Body of pancreas (tissue), 4 donors: Measurements from ENCODE around the gene CNTNAP2. TPM values are rescaled to one million over a fixed set of nuclear protein-coding genes. Genes with fewer than 3 reads are reported as not detected.

Experiments used
- ATAC-seq: fragments of 150-250 bp; one replicate; pipeline ENCODE4 v1.9.1; 2016
- DNase-seq, 4 donors: peaks; one replicate each; pipeline ENCODE4 v3.0.0-alpha.2; 2019
- H3K27ac ChIP-seq, 4 donors: fragments of 200-600 bp; sonication (generic); 1 replicate in 3 of 4; 2 replicates in 1 of 4; pipeline versions ENCODE4 v1.5.1 to v1.6.1; 2016 to 2019; ENCODE audit warnings: mild to moderate bottlenecking in 1 of 4, mixed read lengths in 1 of 4, moderate library complexity in 1 of 4
- H3K27me3 ChIP-seq, 2 donors: fragments of 200-600 bp; sonication (generic); one replicate each; pipeline ENCODE4 v1.6.0; 2016; ENCODE audit warnings: mild to moderate bottlenecking in 1 of 2
- H3K36me3 ChIP-seq, 2 donors: fragments of 200-600 bp; sonication (generic); replicated peaks in 1 of 2; 2 replicates each; pipeline ENCODE4 v1.5.1; 2016; ENCODE audit warnings: low read depth in 2 of 2; ENCODE audit not compliant: insufficient read depth in 1 of 2
- H3K4me1 ChIP-seq: fragments of 200-600 bp; sonication (generic); one replicate; pipeline ENCODE4 v1.6.0; 2016
- H3K4me3 ChIP-seq, 2 donors: fragments of 200-600 bp; sonication (generic); 1 replicate in 1 of 2; 2 replicates in 1 of 2; pipeline ENCODE4 v1.5.1; 2016 to 2019
- H3K9me3 ChIP-seq, 3 donors: fragments of 200-600 bp; sonication (generic); 1 replicate in 2 of 3; 2 replicates in 1 of 3; pipeline ENCODE4 v1.5.1; 2016
- POLR2A ChIP-seq, 3 donors: fragments of 450-650 bp; IDR thresholded peaks; one replicate each; pipeline ENCODE4 v1.6.1; 2016; ENCODE audit warnings: antibody characterized with exemption in 3 of 3, mild to moderate bottlenecking in 2 of 3
- whole genome bisulfite sequencing, 2 donors: methylation state at CpG; one replicate each; pipeline ENCODE4 v1.1.5; 2017; 5-methylcytosine and 5-hydroxymethylcytosine counted together
- intact Hi-C: fragments of 100-400 bp; cut with DNase I; formaldehyde crosslinking; loops from one replicate; pipeline ENCODE4 v1.15.1; 2023
- total RNA-seq, 2 donors: library from RNA; depleted of rRNA; stranded (reverse); fragments of >200 nt; gene quantifications; one replicate each; pipeline ENCODE4 v1.1.0, GENCODE V29; 2016
- TF ChIP-seq, protein P1 (sequence below), 7 experiments: fragments of 450-650 bp in 4 of 7; fragments of 200-600 bp in 3 of 7; sonication (generic) in 3 of 7; IDR thresholded peaks; one replicate each; pipeline ENCODE4 v1.5.1; 2016 to 2019; ENCODE audit warnings: antibody characterized with exemption in 7 of 7

CNTNAP2 gene
- total RNA-seq, 2 donors from 2014 or later = 1.0 TPM; not detected in 1

DNA sequence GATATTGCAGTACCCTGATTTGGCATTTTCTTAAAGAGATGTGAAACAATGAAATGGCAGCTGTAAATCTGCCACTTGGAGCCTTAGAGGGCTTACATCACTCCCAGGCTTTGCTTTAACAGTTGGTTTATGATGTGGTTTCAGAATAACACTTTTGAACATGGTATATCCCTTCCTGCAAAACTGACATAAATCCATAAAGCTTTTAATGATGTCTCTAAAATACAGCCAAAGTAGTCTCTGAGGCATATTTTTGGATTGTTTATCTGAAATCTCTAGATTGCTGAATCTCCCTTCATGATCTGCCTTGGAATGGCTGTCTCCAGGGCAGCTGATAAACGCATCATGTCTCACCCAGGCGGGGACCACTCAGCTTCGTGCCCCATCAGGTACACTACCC is 2096.1 kb downstream of the CNTNAP2 start:
- Histone ChIP-seq H3K36me3 (no peaks in the 10 kb centered on the region), H3K27ac (no peak overlapping the region), H3K4me1 (peaks cover 17% of the 10 kb centered on the region), H3K4me3 (no peak overlapping the region), H3K27me3 (no peaks in the 10 kb centered on the region), H3K9me3 (no peaks in the 10 kb centered on the region)
- WGBS, 2 donors = 90 to 94% methylated on average over 2 to 3 of the region's 3 CpGs
- ATAC-seq (no peak), DNase-seq (no peak)
- TF ChIP-seq, protein P1, sequence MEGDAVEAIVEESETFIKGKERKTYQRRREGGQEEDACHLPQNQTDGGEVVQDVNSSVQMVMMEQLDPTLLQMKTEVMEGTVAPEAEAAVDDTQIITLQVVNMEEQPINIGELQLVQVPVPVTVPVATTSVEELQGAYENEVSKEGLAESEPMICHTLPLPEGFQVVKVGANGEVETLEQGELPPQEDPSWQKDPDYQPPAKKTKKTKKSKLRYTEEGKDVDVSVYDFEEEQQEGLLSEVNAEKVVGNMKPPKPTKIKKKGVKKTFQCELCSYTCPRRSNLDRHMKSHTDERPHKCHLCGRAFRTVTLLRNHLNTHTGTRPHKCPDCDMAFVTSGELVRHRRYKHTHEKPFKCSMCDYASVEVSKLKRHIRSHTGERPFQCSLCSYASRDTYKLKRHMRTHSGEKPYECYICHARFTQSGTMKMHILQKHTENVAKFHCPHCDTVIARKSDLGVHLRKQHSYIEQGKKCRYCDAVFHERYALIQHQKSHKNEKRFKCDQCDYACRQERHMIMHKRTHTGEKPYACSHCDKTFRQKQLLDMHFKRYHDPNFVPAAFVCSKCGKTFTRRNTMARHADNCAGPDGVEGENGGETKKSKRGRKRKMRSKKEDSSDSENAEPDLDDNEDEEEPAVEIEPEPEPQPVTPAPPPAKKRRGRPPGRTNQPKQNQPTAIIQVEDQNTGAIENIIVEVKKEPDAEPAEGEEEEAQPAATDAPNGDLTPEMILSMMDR (IDR thresholded peaks at IDR 0.05) = no peak
- no peak for TF ChIP-seq POLR2A (IDR thresholded peaks at IDR 0.05)
- intact Hi-C loops = no loop called here

DNA sequence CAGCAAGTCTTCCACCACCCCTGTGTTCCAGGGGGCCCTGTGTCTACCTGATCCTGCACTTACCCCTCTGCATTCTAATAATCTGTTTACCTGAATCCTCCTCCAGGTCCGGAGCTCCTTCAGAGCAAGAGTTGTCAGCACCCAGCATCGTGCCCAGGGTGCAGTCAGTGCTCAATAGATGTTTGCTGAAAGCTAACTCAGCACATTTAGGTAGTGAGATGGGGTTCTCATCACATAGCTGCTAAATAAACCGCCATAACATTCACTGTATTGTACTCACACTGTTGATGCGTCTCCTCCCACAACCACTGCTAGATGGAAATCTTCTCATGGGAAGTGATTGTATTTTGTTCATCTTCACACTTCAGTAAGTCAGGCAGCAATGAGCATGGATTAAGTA is 2097.5 kb downstream of the CNTNAP2 start:
- Histone ChIP-seq H3K4me1 (peaks cover 17% of the 10 kb centered on the region), H3K27ac (no peak overlapping the region), H3K4me3 (no peak overlapping the region), H3K36me3 (no peaks in the 10 kb centered on the region), H3K27me3 (no peaks in the 10 kb centered on the region), H3K9me3 (no peaks in the 10 kb centered on the region)
- whole genome bisulfite sequencing, 2 donors = 81% methylated on average over 4 of the region's 4 CpGs
- no peak for DNase-seq
- no peak for ATAC-seq
- TF ChIP-seq POLR2A (IDR thresholded peaks at IDR 0.05) = no peak
- TF ChIP-seq, protein P1 (IDR thresholded peaks at IDR 0.05) = no peak
- intact Hi-C loops = no loop called here

DNA sequence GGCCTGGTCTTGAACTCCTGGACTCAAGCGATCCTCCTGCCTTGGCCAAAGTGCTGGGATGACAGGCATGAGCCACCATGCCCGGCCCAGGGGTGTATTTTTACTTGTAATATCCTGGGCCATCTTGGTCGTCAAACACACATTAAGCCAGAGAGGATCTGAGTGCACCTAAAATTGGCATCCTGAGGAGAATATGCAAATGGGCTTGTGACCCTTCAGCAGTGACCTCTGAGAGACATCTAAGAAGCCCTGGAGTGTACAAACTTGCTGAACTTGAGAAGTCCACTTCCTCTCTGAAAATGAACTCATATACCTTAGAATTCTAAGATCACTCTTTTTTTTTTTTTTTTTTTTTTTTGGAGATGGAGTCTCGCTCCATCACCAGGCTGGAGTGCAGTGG is 2102.0 kb downstream of the CNTNAP2 start:
- H3K27me3 ChIP-seq = no peaks in the 10 kb centered on the region
- intact Hi-C loops = no loop called here
- TF ChIP-seq, protein P1 (IDR thresholded peaks at IDR 0.05) = no peak
- no peak for TF ChIP-seq POLR2A (IDR thresholded peaks at IDR 0.05)
- 90 to 95% methylated on average over 4 of the region's 4 CpGs for WGBS, 2 donors
- DNase-seq = no peak
- H3K4me1 ChIP-seq = no peaks in the 10 kb centered on the region
- no peaks in the 10 kb centered on the region for H3K36me3 ChIP-seq
- H3K4me3 ChIP-seq = no peak overlapping the region
- H3K27ac ChIP-seq = no peak overlapping the region
- no peaks in the 10 kb centered on the region for H3K9me3 ChIP-seq
- no peak for ATAC-seq

DNA sequence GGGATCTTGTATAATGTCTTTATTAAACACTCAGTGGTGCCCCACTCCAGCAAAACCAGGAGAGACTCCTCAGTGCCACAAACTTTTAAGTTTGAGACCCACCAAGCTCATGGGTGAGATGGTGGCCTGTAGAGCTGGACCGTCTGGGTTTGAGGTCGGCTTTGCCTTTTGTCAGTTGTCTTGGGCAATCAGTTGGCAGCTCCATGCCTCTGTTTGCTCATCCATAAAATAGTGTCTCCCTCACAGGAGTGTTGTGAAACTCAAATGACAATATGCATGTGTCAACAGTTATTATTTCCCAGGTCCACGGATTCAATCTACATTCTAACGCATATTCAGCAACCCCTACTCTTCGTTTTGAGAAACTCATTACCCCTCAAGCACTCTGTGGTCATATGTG is 2106.1 kb downstream of the CNTNAP2 start:
- TF ChIP-seq POLR2A (IDR thresholded peaks at IDR 0.05) = no peak
- TF ChIP-seq, protein P1 (IDR thresholded peaks at IDR 0.05) = no peak
- Histone ChIP-seq H3K27me3 (no peaks in the 10 kb centered on the region), H3K4me3 (no peak overlapping the region), H3K27ac (no peak overlapping the region), H3K36me3 (no peaks in the 10 kb centered on the region), H3K9me3 (no peaks in the 10 kb centered on the region), H3K4me1 (no peaks in the 10 kb centered on the region)
- WGBS, 2 donors = 42 to 49% methylated on average over 4 to 5 of the region's 5 CpGs
- DNase-seq = no peak
- ATAC-seq = no peak
- intact Hi-C loops = no loop called here

DNA sequence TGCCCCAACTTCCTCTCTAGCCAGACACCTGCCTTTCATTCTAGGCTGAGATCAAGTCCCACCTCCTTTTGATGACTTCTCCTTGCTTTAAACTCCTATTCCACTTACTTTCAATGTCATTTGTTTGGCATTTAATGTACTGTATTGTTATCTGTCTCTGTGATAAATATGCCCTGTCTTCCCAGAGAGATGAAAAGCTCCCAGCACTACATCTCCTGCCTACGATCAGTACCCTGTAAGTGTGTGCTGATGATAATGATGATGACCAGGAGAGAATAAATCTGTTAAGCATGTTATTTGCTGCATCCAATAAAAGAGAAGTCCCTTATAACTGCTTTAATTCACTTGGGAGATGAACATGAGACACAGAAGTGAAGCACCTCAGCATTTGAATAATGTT is 2106.6 kb downstream of the CNTNAP2 start:
- 75 to 88% methylated on average over 1 of the region's 1 CpG for WGBS, 2 donors
- Histone ChIP-seq H3K4me1 (no peaks in the 10 kb centered on the region), H3K27ac (no peak overlapping the region), H3K27me3 (no peaks in the 10 kb centered on the region), H3K4me3 (no peak overlapping the region), H3K36me3 (no peaks in the 10 kb centered on the region), H3K9me3 (no peaks in the 10 kb centered on the region)
- ATAC-seq (no peak), DNase-seq (no peak)
- intact Hi-C loops = no loop called here
- TF ChIP-seq POLR2A (IDR thresholded peaks at IDR 0.05) = no peak
- TF ChIP-seq, protein P1 (IDR thresholded peaks at IDR 0.05) = no peak
